IMR-90 (cell line): ENCODE measurements around the gene TEDC1. TPM values are rescaled to one million over a fixed set of nuclear protein-coding genes. Genes with fewer than 3 reads are reported as not detected.

Source experiments
- ATAC-seq: fragments of 200-7000 bp; cut with Tn5 transposase; 2 replicates; pipeline ENCODE4 v1.9.1; 2020; ENCODE audit warnings: low read depth, mild to moderate bottlenecking, moderate library complexity
- BruUV-seq: library from RNA; stranded (reverse); fragments of 400-500 nt; replicated peaks from 2 replicates; lab custom pipeline; 2021; lab: Mats Ljungman, UMichigan
- CTCF ChIA-PET: fragments of 300-600 bp; formaldehyde crosslinking; extraction: SDS; loops from one replicate; lab custom pipeline; 2021; ENCODE audit warnings: antibody characterized with exemption; lab: Yijun Ruan, JAX
- POLR2A ChIA-PET: fragments of 300-600 bp; sonication (Branson Sonifier 250); formaldehyde crosslinking; loops from one replicate; lab custom pipeline; 2022; ENCODE audit warnings: antibody characterized with exemption; ENCODE audit not compliant: unreplicated experiment; lab: Charles Lee
- DNase-seq: peaks from one replicate; pipeline ENCODE4 v3.0.0; 2013
- H2AFZ ChIP-seq: replicated peaks from 2 replicates; pipeline ENCODE3; 2013; ENCODE audit warnings: low read length, mild to moderate bottlenecking; ENCODE audit not compliant: poor library complexity
- H2AK5ac ChIP-seq: 2 replicates; pipeline ENCODE4 v1.6.1; 2013; ENCODE audit warnings: low read depth, low read length, inconsistent platforms
- H2AK9ac ChIP-seq: replicated peaks from 2 replicates; pipeline ENCODE3; 2013; ENCODE audit warnings: mild to moderate bottlenecking, low read depth, low read length, moderate library complexity; ENCODE audit not compliant: poor library complexity
- H2BK120ac ChIP-seq: 2 replicates; pipeline ENCODE4 v1.6.1; 2013; ENCODE audit warnings: low read depth, low read length, inconsistent platforms
- H2BK15ac ChIP-seq: 3 replicates; pipeline ENCODE4 v1.6.1; 2013; ENCODE audit warnings: low read depth, low read length, inconsistent platforms
- H2BK20ac ChIP-seq: 2 replicates; pipeline ENCODE4 v1.6.1; 2013; ENCODE audit warnings: low read depth, mild to moderate bottlenecking, inconsistent platforms, low read length, moderate library complexity
- H2BK5ac ChIP-seq: 2 replicates; pipeline ENCODE4 v1.6.1; 2013; ENCODE audit warnings: mild to moderate bottlenecking, low read depth, low read length, inconsistent platforms; ENCODE audit not compliant: poor library complexity, severe bottlenecking
- H3K14ac ChIP-seq: replicated peaks from 2 replicates; pipeline ENCODE4 v1.6.1; 2013; ENCODE audit warnings: low read depth, low read length, inconsistent platforms
- H3K18ac ChIP-seq: 2 replicates; pipeline ENCODE4 v1.6.1; 2013; ENCODE audit warnings: low read depth, low read length, control low read depth
- H3K23ac ChIP-seq: 2 replicates; pipeline ENCODE4 v1.6.1; 2013; ENCODE audit warnings: low read depth, low read length, inconsistent platforms
- H3K27ac ChIP-seq: 2 replicates; pipeline ENCODE4 v1.5.1; 2013; ENCODE audit warnings: mild to moderate bottlenecking, control low read depth, low read length; ENCODE audit not compliant: insufficient read depth
- H3K27me3 ChIP-seq: 2 replicates; pipeline ENCODE4 v1.6.1; 2013; ENCODE audit warnings: low read length; ENCODE audit not compliant: control insufficient read depth, insufficient read depth
- H3K36me3 ChIP-seq: 2 replicates; pipeline ENCODE4 v1.6.1; 2013; ENCODE audit warnings: low read length, mixed read lengths; ENCODE audit not compliant: control insufficient read depth, insufficient read depth
- H3K4ac ChIP-seq: 2 replicates; pipeline ENCODE4 v1.6.1; 2013; ENCODE audit warnings: low read depth, low read length, inconsistent platforms
- H3K4me1 ChIP-seq: 2 replicates; pipeline ENCODE4 v1.6.1; 2013; ENCODE audit warnings: low read length, mixed read lengths; ENCODE audit not compliant: control insufficient read depth, insufficient read depth
- H3K4me2 ChIP-seq: 2 replicates; pipeline ENCODE4 v1.6.1; 2013; ENCODE audit warnings: low read depth, mild to moderate bottlenecking, control low read depth, low read length, moderate library complexity
- H3K4me3 ChIP-seq: 2 replicates; pipeline ENCODE4 v1.5.1; 2013; ENCODE audit warnings: low read depth, mild to moderate bottlenecking, control low read depth, low read length, moderate library complexity; ENCODE audit not compliant: insufficient read depth
- H3K56ac ChIP-seq: 2 replicates; pipeline ENCODE4 v1.6.1; 2013; ENCODE audit warnings: low read length, inconsistent platforms; ENCODE audit not compliant: insufficient read depth; ENCODE audit errors: extremely low read depth
- H3K79me1 ChIP-seq, 2 experiments: 2 replicates each; pipeline ENCODE4 v1.6.1; 2013; ENCODE audit warnings: low read length in 2 of 2, inconsistent platforms in 1 of 2, low read depth in 1 of 2
- H3K9ac ChIP-seq: 2 replicates; pipeline ENCODE4 v1.6.1; 2013; ENCODE audit warnings: low read depth, low read length, control low read depth
- H3K9me1 ChIP-seq: 2 replicates; pipeline ENCODE4 v1.6.1; 2013; ENCODE audit warnings: low read length, inconsistent platforms; ENCODE audit not compliant: insufficient read depth
- H3K9me3 ChIP-seq: 2 replicates; pipeline ENCODE4 v1.6.1; 2013; ENCODE audit warnings: low read length; ENCODE audit not compliant: control insufficient read depth, insufficient read depth
- H4K20me1 ChIP-seq: 2 replicates; pipeline ENCODE4 v1.6.1; 2013; ENCODE audit warnings: low read length, inconsistent platforms; ENCODE audit not compliant: insufficient read depth
- H4K5ac ChIP-seq: 2 replicates; pipeline ENCODE4 v1.6.1; 2013; ENCODE audit warnings: mild to moderate bottlenecking, low read depth, low read length, control low read depth
- H4K8ac ChIP-seq, 2 experiments: 2 replicates each; pipeline ENCODE4 v1.6.1; 2013; ENCODE audit warnings: low read depth in 2 of 2, low read length in 2 of 2, control low read depth in 1 of 2, inconsistent platforms in 1 of 2
- H4K91ac ChIP-seq: 2 replicates; pipeline ENCODE4 v1.6.1; 2013; ENCODE audit warnings: low read depth, low read length, inconsistent platforms; ENCODE audit not compliant: insufficient read depth
- BHLHE40 ChIP-seq: fragments of 150-350 bp; IDR thresholded peaks from 2 replicates; pipeline ENCODE4 v1.6.1; 2016; ENCODE audit warnings: mild to moderate bottlenecking, low read depth, low read length
- CEBPB ChIP-seq: IDR thresholded peaks from 2 replicates; pipeline ENCODE4 v1.6.1; 2012; ENCODE audit warnings: low read depth, low read length, improper control_type of control experiment
- CTCF ChIP-seq: conservative IDR thresholded peaks from 2 replicates; pipeline ENCODE4 v1.5.1; 2012; ENCODE audit warnings: mild to moderate bottlenecking, low read depth, low read length, improper control_type of control experiment
- ELK1 ChIP-seq: fragments of 150-350 bp; IDR thresholded peaks from 2 replicates; pipeline ENCODE4 v1.6.1; 2016; ENCODE audit warnings: low read depth, mild to moderate bottlenecking, low read length, moderate library complexity, borderline replicate concordance
- MXI1 ChIP-seq: IDR thresholded peaks from 2 replicates; pipeline ENCODE4 v1.6.1; 2012; ENCODE audit warnings: low read depth, mild to moderate bottlenecking, low read length, moderate library complexity, borderline replicate concordance
- POLR2A ChIP-seq: IDR thresholded peaks from 2 replicates; pipeline ENCODE4 v1.6.1; 2012; ENCODE audit warnings: mild to moderate bottlenecking, low read depth, low read length
- WGBS, 2 experiments: methylation state at CpG; one replicate each; pipeline versions ENCODE4 v1.1.5 to v1.1.7; 2013; ENCODE audit warnings: missing lambda C conversion rate in 2 of 2; ENCODE audit not compliant: insufficient read length in 1 of 2; ENCODE audit errors: extremely low coverage in 2 of 2; 5-methylcytosine and 5-hydroxymethylcytosine counted together
- dilution Hi-C: fragments of 300-500 bp; cut with HindIII; formaldehyde crosslinking; loops from one replicate; pipeline ENCODE4 v1.14.3; 2018; ENCODE audit warnings: low sequenced_read_pairs; ENCODE audit not compliant: unreplicated experiment
- in situ Hi-C: fragments of 300-500 bp; cut with MboI; formaldehyde crosslinking; loops from 3 replicates; pipeline ENCODE4 v1.14.3; 2019; ENCODE audit warnings: low sequenced_read_pairs, inconsistent platforms, mixed read lengths
- intact Hi-C: fragments of 100-400 bp; cut with micrococcal nuclease; formaldehyde crosslinking; loops from 2 replicates; pipeline ENCODE4 v1.10.0; 2022
- polyA plus RNA-seq, 3 experiments: library from polyadenylated mRNA; depleted of rRNA; stranded (reverse); fragments of >200 nt; gene quantifications; 2 replicates each; pipeline ENCODE4 v1.2.3, GENCODE V29; 2012; ENCODE audit warnings: low replicate concordance in 1 of 3
- total RNA-seq: library from RNA; depleted of rRNA; stranded (reverse); fragments of >200 nt; gene quantifications from 2 replicates; pipeline ENCODE4 v1.2.3, GENCODE V29; 2012
- TF ChIP-seq, protein P1 (sequence below): fragments of 150-350 bp; IDR thresholded peaks from 2 replicates; pipeline ENCODE4 v1.6.1; 2017; ENCODE audit warnings: mild to moderate bottlenecking, antibody characterized with exemption, low read length, low read depth

TEDC1 gene
- total and polyA plus RNA-seq, 2 of the 4 experiments (the other 2 are of a cell fraction) = 5.7 to 6.4 TPM

DNA sequence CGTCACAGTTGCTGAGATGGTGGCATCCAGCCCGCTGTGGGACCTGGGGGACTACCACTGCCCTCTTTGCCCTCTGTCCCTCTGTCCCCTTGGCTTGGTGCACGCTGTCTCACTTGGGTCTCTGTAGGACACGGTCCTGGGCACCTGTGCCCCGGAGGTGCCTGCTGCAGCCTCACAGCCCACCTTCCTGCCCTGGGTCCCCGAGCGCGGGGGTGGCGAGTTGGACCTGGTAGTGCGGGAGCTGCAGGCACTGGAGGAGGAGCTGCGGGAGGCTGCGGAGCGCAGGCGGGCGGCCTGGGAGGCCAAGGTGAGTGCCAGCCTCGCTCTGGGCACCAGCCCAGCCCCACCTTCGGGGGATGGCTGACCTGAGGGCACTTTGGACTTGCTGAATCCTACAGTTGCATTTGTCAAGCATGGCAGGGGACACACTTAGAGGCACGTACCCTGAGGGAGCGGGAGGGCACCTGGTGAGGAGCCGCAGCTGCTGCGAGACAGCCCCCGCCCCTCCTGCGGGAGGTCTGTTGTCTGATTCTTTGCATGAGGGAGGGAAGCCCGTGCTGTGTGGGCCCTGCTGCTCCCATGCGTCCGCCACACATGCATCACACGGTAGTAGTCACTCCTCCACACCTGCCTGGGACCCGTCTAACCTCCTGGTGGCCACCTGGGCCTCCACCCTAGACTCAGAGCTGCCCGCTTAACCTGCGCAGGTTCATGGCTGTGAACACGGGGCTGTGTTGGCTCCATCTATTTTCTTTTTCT, 6.8 kb downstream of the TEDC1 start:
- no peak overlapping the region for H2BK15ac ChIP-seq
- H3K9me1 ChIP-seq = no peaks in the 10 kb centered on the region
- ATAC-seq (no peak), DNase-seq (no peak)
- H3K56ac ChIP-seq = no peak overlapping the region
- no peak overlapping the region for H3K4me3 ChIP-seq
- no peak overlapping the region for H3K4ac ChIP-seq
- H2AK9ac ChIP-seq = no peak overlapping the region
- intact Hi-C loops = no loop called here
- no peak overlapping the region for H3K14ac ChIP-seq
- no peak overlapping the region for H3K9ac ChIP-seq
- H3K4me1 ChIP-seq = no peaks in the 10 kb centered on the region
- H3K79me1 ChIP-seq = no peaks in the 10 kb centered on the region
- no peak for TF ChIP-seq MXI1
- TF ChIP-seq, protein P1, sequence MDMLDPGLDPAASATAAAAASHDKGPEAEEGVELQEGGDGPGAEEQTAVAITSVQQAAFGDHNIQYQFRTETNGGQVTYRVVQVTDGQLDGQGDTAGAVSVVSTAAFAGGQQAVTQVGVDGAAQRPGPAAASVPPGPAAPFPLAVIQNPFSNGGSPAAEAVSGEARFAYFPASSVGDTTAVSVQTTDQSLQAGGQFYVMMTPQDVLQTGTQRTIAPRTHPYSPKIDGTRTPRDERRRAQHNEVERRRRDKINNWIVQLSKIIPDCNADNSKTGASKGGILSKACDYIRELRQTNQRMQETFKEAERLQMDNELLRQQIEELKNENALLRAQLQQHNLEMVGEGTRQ = no peak
- no peak for TF ChIP-seq POLR2A
- TF ChIP-seq BHLHE40 = no peak
- TF ChIP-seq CEBPB = no peak
- no peak for TF ChIP-seq ELK1
- no peak for TF ChIP-seq CTCF
- CTCF ChIA-PET = no interaction called here
- no peak overlapping the region for H2BK20ac ChIP-seq
- dilution Hi-C loops = no loop called here
- H4K20me1 ChIP-seq = no peaks in the 10 kb centered on the region
- no peak overlapping the region for H2BK5ac ChIP-seq
- 91% methylated on average over 10 of the region's 31 CpGs; no CpG with 5 or more reads in 1 of the 2 experiments for WGBS, 2 experiments
- no peak overlapping the region for H3K27ac ChIP-seq
- H3K36me3 ChIP-seq = no peaks in the 10 kb centered on the region
- POLR2A ChIA-PET = no interaction called here
- H4K8ac ChIP-seq = no peak overlapping the region
- no peaks in the 10 kb centered on the region for H3K27me3 ChIP-seq
- H2AK5ac ChIP-seq = no peak overlapping the region
- no peak overlapping the region for H3K18ac ChIP-seq
- no peak overlapping the region for H4K5ac ChIP-seq
- H3K4me2 ChIP-seq = no peak overlapping the region
- in situ Hi-C loops = no loop called here
- no peak overlapping the region for H3K23ac ChIP-seq
- H4K91ac ChIP-seq = no peak overlapping the region
- no peak overlapping the region for H2AFZ ChIP-seq
- no peak overlapping the region for H2BK120ac ChIP-seq
- no TSS peak for BruUV-seq
- no peaks in the 10 kb centered on the region for H3K9me3 ChIP-seq
